IPS-18a (cell line): ENCODE measurements around the gene NPFFR2.
"Not testable (repeated sequence)": the region's sequence is repeated elsewhere in the genome, so short reads cannot be mapped to it uniquely, and the experiment has no call there.

Source experiments
- H3K27ac ChIP-seq: one replicate; pipeline ENCODE4 v1.5.1; 2013; ENCODE audit warnings: low read length
- H3K27me3 ChIP-seq: one replicate; pipeline ENCODE4 v1.6.1; 2013; ENCODE audit warnings: mild to moderate bottlenecking, low read length; ENCODE audit not compliant: control insufficient read depth, insufficient read depth
- H3K36me3 ChIP-seq: one replicate; pipeline ENCODE4 v1.6.1; 2013; ENCODE audit warnings: low read depth, low read length; ENCODE audit not compliant: control insufficient read depth
- H3K4me1 ChIP-seq: one replicate; pipeline ENCODE4 v1.6.1; 2013; ENCODE audit warnings: low read depth, low read length; ENCODE audit not compliant: control insufficient read depth
- H3K4me3 ChIP-seq: one replicate; pipeline ENCODE4 v1.5.1; 2013; ENCODE audit warnings: low read length
- H3K9ac ChIP-seq: one replicate; pipeline ENCODE4 v1.6.1; 2013; ENCODE audit warnings: mild to moderate bottlenecking, low read length, moderate library complexity
- H3K9me3 ChIP-seq: one replicate; pipeline ENCODE4 v1.6.1; 2013; ENCODE audit warnings: low read depth, low read length; ENCODE audit not compliant: control insufficient read depth

NPFFR2 gene

GRCh38 chr4:72073816-72074215, 42.0 kb downstream of the NPFFR2 start:
- no peak overlapping the region for H3K9ac ChIP-seq
- H3K36me3 ChIP-seq, result no peaks in the 10 kb centered on the region
- H3K27me3 ChIP-seq, result no peaks in the 10 kb centered on the region
- H3K4me1 ChIP-seq, result no peaks in the 10 kb centered on the region
- no peak overlapping the region for H3K27ac ChIP-seq
- H3K4me3 ChIP-seq, result no peak overlapping the region
- no peaks in the 10 kb centered on the region for H3K9me3 ChIP-seq

GRCh38 chr4:72076562-72076961, 44.8 kb downstream of the NPFFR2 start:
- Histone ChIP-seq H3K36me3 (no peaks in the 10 kb centered on the region), H3K27ac (no peak overlapping the region)

DNA sequence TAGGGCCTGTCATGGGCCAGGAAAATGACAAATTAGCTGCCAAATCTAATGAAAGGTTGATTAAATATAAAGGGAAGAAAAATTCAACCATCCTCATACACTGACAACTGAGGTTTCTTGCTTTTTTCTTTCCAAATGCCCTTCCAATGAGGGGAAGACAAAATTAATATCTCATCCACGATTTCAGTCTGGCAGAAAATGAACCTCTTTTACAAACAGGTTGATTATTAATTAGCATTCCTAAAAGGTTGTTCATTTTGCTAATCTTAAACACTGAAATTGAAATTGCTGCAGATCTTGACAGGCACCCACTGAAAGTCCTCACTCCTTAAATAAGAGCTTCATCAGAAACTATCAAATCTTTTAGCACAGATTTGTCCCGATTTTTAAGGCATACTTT, 45.5 kb downstream of the NPFFR2 start:
- no peaks in the 10 kb centered on the region for H3K9me3 ChIP-seq
- no peak overlapping the region for H3K4me3 ChIP-seq
- no peak overlapping the region for H3K27ac ChIP-seq
- no peaks in the 10 kb centered on the region for H3K27me3 ChIP-seq
- H3K4me1 ChIP-seq, result no peaks in the 10 kb centered on the region
- no peak overlapping the region for H3K9ac ChIP-seq
- no peaks in the 10 kb centered on the region for H3K36me3 ChIP-seq

More at GRCh38 chr4:72076562-72076961, 44.8 kb downstream of the NPFFR2 start:
- H3K4me1 ChIP-seq, result no peaks in the 10 kb centered on the region
- H3K9me3 ChIP-seq, result no peaks in the 10 kb centered on the region
- no peak overlapping the region for H3K9ac ChIP-seq
- H3K27me3 ChIP-seq, result no peaks in the 10 kb centered on the region
- no peak overlapping the region for H3K4me3 ChIP-seq

DNA sequence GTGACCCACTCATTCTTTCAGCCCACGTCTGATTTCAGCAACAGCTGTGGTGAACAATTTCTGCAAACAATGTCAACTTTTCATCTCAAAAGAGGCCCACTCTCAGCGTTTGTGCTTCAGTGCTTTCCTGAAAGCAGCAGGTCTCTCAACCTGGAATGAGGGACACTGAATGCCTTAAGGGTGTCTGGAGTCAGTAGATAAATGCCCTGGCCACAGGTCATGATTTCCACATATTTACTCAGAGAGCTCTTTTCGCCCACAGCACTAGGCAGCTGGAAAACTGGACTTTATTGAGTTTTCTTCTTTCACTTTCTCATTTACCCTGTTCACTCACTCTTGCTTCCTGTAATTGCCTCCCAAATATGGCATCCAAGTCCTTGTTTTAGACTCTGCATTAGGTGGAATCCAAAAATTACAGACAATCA, 52.8 kb downstream of the NPFFR2 start:
- H3K4me1 ChIP-seq, result peaks cover 10% of the 10 kb centered on the region
- H3K9me3 ChIP-seq, result no peaks in the 10 kb centered on the region
- H3K4me3 ChIP-seq, result no peak overlapping the region
- H3K9ac ChIP-seq, result no peak overlapping the region
- no peak overlapping the region for H3K27ac ChIP-seq
- H3K36me3 ChIP-seq, result no peaks in the 10 kb centered on the region
- H3K27me3 ChIP-seq, result no peaks in the 10 kb centered on the region

- not testable (repeated sequence) for H3K27ac ChIP-seq, H3K4me3 ChIP-seq, H3K27me3 ChIP-seq, H3K4me1 ChIP-seq, H3K36me3 ChIP-seq, H3K9ac ChIP-seq, H3K9me3 ChIP-seq
Observed at GRCh38 chr4:72090606-72091005, 58.8 kb downstream of the NPFFR2 start.

- H3K9ac ChIP-seq, result no peak overlapping the region
- H3K27ac ChIP-seq, result no peak overlapping the region
- no peak overlapping the region for H3K4me3 ChIP-seq
- no peaks in the 10 kb centered on the region for H3K36me3 ChIP-seq
- H3K9me3 ChIP-seq, result no peaks in the 10 kb centered on the region
- peaks cover 4% of the 10 kb centered on the region for H3K4me1 ChIP-seq
- H3K27me3 ChIP-seq, result no peaks in the 10 kb centered on the region
Observed at GRCh38 chr4:72094059-72094797, 62.4 kb downstream of the NPFFR2 start.

DNA sequence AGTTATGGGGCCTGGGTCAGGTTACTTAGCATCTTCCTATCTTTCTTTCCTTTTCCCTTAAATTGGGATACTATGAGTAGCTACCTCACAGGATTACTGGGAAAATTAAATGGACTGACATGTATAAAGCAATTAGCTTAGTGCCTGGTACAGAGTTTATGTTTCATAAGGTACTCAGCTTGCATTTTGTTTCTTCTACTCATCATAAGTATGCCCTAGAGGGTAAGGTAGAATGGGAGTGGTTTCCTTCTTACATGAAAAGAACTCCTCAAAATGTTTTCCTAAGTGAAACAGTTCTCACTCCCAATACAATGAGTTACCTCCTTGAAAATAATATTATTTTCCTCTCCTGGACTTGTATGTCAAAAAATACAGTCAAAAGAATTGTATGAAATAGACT, 75.7 kb downstream of the NPFFR2 start:
- H3K27me3 ChIP-seq, result no peaks in the 10 kb centered on the region
- H3K9me3 ChIP-seq, result no peaks in the 10 kb centered on the region
- H3K4me1 ChIP-seq, result no peaks in the 10 kb centered on the region
- H3K36me3 ChIP-seq, result no peaks in the 10 kb centered on the region
- no peak overlapping the region for H3K27ac ChIP-seq
- no peak overlapping the region for H3K4me3 ChIP-seq
- no peak overlapping the region for H3K9ac ChIP-seq

- Histone ChIP-seq H3K27me3 (no peaks in the 10 kb centered on the region), H3K27ac (no peak overlapping the region), H3K9me3 (no peaks in the 10 kb centered on the region), H3K4me1 (no peaks in the 10 kb centered on the region), H3K4me3 (no peak overlapping the region), H3K9ac (no peak overlapping the region), H3K36me3 (no peaks in the 10 kb centered on the region)
Observed at GRCh38 chr4:72109364-72109763, 77.6 kb downstream of the NPFFR2 start.

GRCh38 chr4:72109959-72110497, 78.2 kb downstream of the NPFFR2 start:
- no peaks in the 10 kb centered on the region for H3K4me1 ChIP-seq
- H3K4me3 ChIP-seq, result no peak overlapping the region
- no peak overlapping the region for H3K9ac ChIP-seq
- H3K27ac ChIP-seq, result no peak overlapping the region
- no peaks in the 10 kb centered on the region for H3K36me3 ChIP-seq
- H3K9me3 ChIP-seq, result no peaks in the 10 kb centered on the region
- H3K27me3 ChIP-seq, result no peaks in the 10 kb centered on the region

DNA sequence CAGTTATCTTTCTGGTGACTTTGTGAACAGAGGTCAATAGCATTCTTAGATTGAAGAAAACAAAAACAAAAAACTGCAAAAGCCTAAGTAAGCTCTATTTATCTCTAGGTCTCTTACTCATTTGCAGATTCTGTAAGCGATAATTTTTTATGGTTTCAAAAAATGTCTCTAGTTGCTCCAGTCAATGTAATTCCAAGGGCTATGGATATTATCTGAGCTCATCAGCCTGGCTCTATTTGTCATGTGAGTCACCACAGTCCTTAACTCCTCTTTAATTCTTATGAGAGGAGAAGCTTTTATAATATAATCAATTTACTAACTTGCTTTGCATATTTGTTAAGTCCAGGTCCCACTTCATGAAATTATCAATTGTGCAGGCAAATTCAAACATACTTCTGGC, 79.1 kb downstream of the NPFFR2 start:
- H3K4me1 ChIP-seq, result no peaks in the 10 kb centered on the region
- H3K4me3 ChIP-seq, result no peak overlapping the region
- no peak overlapping the region for H3K9ac ChIP-seq
- no peaks in the 10 kb centered on the region for H3K9me3 ChIP-seq
- H3K27ac ChIP-seq, result no peak overlapping the region
- no peaks in the 10 kb centered on the region for H3K27me3 ChIP-seq
- H3K36me3 ChIP-seq, result no peaks in the 10 kb centered on the region

DNA sequence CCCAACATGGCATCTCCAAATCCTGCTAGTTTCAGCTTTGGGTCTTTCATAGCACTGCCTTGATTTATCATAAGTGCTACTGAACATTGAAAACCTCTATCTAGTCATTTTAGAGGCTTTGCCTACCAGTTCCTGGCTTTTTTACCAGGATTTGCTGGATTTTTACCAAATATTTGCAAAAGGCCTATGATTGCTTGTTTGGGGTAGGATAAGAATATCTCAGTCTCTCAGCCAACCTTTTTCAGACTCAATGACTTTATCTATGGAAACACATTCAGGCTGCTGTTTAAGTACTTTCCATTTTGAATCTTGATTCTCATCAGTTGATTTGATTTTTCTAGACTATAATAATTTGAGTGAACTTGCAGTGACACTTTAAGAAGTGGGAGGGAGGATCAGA, 80.1 kb downstream of the NPFFR2 start:
- Histone ChIP-seq H3K9me3 (no peaks in the 10 kb centered on the region), H3K27me3 (no peaks in the 10 kb centered on the region), H3K27ac (no peak overlapping the region), H3K4me3 (no peak overlapping the region), H3K9ac (no peak overlapping the region), H3K4me1 (no peaks in the 10 kb centered on the region), H3K36me3 (no peaks in the 10 kb centered on the region)

GRCh38 chr4:72112514-72113156, 80.8 kb downstream of the NPFFR2 start:
- Histone ChIP-seq H3K4me3 (no peak overlapping the region), H3K9me3 (no peaks in the 10 kb centered on the region), H3K27me3 (no peaks in the 10 kb centered on the region), H3K9ac (no peak overlapping the region), H3K27ac (no peak overlapping the region), H3K36me3 (no peaks in the 10 kb centered on the region), H3K4me1 (no peaks in the 10 kb centered on the region)
